ENCODE results near the gene DUSP9. TPM values are rescaled to one million over a fixed set of nuclear protein-coding genes. Genes with fewer than 3 reads are reported as not detected.

Gene DUSP9
- total RNA-seq, 1 donor from 2014 or later: 0.76 TPM

DNA sequence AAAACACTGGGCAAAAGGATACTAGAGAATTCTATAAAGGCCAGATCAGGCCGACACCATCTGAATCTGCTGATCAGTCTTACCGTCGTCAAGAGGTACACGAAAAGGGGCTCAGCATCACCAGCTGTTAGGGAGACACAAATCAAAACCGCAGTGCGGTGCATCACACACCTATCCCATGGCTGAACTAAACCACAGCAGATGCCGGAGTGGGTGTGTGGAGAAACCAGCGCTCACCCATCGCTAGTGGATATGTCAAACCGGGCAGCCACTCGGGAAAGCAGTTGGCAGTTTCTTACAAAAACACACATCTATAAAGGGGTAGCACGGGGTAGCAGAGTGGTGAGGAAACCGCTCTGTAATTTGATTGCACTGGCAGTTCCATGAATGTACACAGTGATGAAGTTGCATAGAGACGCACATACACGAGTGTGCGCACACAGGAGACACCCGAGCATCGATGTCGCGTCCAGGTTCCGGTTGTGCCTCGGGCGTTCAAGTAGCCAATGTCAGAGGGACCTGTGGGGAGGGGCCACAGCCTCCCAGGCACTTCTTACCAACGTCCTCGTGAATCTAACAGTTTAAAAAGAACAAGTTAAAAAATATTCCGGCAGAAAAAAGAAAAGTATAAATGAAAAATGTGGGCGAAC lies 24.9 kb upstream of the DUSP9 start:
- no peak for DNase-seq (ENCODE audit: extremely low read depth, low read depth, low spot score)

DNA sequence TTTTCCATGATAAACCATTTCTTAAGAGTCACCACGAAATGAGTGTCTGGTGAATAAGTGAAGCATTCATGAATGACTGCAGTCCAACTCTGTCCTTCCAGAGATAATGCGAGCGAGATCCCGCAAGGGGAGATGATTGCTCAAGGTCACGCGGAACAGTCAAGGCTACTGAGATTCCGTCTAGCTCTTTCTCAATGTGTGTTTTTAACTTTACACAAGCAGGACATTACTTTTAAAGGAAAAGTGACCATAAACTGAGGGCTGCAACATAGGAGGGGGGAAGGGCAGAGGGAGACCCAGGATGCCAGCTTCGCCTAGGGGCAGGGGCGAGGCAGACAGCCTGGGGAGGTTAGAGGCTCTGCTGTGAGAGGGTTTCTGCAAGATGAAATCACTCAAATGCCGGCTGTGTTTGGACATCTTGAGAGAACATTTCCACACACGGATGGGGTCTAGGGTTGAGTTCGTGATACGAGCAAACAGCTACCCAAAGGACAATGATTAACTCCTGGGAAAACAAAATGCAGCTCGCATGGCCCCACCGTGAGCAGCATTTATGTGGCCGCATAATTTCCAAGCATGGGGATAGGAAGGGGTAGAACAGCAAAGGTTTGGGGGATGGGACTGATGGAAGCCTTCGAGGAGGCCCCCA lies 24.2 kb upstream of the DUSP9 start:
- DNase-seq (ENCODE audit: extremely low read depth, low read depth, low spot score): no peak

DNA sequence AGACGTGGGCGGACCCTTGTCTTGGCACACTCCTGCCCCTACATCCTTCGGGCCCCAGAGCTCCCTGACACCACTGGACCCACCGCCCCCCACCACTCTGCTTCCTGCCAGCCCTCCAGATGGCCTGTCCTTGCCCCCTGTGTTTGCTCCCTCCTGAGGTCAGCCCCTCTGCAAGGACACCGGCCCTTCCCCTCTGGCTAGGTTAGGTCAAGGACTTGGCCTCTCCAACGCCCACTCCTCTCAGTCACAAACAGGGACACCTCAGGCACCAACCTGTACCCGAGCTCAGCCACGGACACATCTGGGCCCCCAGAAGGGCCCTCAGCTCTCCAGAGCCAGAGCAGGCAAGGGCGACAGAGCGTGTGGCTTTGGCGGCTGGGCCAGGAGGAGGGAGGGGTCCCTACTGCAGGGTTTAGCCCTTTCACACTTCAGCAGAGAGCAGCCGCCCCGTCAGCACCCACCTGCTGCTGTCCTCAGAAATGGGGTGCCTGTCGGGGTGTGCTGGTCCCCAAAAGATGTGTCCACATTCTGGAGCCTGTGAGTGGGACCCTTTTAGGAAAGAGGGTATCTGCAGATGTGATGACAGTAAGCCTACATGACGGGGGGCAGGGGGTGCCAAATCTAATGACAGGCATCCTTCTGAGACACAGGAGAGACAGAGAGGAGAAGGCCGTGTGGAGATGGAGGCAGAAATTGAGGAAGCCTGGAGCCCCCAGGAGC lies 23.5 kb upstream of the DUSP9 start:
- no peak for DNase-seq (ENCODE audit: extremely low read depth, low read depth, low spot score)

GRCh38 chrX:153624196-153625091 lies 22.6 kb upstream of the DUSP9 start:
- no peak for DNase-seq (ENCODE audit: extremely low read depth, low read depth, low spot score)

DNA sequence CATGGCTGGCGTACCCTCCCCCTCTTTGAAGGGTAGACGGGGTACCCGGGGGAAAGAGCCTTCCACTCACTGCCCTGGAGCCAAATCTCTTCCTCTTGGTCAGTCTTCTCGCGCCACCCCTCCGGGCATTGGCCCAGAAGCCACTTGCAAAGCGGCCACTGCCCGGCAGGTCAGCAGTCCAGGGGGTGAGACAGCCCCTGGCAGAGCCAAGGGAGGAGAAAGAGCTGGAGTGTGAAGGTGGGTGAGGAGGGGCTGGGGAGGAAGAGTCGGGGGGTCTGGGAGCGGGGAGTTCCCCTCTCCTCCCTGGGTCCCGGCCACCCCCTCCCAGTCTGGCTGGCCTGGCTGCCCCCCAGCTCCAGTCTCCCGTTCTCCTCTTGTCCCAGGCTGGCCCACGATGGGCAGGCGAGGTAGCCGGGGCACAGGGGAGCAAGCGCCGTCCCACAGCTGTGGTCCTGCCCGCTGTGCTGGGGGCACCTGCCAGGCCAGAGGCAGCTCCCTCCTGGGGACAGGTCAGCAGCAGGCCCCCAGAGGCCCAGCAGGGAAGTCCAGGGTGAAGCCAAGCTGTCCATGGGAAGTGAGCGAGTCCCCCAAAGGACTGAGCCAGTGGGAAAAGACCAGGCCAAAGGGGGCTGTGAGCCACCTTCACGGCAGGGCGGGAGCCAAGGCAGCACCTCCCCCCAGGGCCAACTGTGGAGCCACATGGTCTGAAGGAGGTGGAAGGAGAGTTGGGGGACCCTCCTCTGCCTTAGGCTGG lies 21.6 kb upstream of the DUSP9 start:
- DNase-seq (ENCODE audit: extremely low read depth, low read depth, low spot score): no peak

DNA sequence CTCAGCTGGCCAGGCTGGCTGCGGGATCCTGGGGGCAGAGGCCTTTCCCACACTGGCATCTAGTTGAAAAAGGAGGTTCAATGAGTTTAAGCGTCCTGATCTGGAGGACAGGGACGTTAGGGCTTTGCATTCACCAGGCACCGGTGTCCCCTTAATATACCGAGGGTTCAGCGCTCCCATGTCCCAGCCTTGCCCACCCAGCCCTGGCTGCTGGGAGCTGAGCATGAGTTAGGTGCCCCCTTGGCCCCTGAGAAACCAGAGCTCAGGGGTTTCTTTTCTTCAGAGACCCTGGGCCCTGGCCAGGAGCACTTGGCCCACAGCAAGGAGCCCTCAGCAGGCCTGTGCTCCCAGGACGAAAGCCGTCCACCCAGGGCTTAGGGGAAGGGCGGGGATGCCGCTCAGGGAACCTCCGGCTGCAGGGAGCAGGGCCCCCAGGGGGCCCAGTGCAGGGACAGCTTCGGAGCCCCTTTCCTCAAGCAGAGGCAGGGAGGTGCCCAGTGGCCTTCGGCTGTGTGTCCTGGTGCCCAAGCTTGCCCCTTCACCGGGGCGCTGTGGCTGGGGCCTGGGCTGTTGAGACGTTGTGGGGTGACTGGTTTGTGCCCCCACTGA lies 20.9 kb upstream of the DUSP9 start:
- DNase-seq (ENCODE audit: extremely low read depth, low read depth, low spot score): no peak

DNA sequence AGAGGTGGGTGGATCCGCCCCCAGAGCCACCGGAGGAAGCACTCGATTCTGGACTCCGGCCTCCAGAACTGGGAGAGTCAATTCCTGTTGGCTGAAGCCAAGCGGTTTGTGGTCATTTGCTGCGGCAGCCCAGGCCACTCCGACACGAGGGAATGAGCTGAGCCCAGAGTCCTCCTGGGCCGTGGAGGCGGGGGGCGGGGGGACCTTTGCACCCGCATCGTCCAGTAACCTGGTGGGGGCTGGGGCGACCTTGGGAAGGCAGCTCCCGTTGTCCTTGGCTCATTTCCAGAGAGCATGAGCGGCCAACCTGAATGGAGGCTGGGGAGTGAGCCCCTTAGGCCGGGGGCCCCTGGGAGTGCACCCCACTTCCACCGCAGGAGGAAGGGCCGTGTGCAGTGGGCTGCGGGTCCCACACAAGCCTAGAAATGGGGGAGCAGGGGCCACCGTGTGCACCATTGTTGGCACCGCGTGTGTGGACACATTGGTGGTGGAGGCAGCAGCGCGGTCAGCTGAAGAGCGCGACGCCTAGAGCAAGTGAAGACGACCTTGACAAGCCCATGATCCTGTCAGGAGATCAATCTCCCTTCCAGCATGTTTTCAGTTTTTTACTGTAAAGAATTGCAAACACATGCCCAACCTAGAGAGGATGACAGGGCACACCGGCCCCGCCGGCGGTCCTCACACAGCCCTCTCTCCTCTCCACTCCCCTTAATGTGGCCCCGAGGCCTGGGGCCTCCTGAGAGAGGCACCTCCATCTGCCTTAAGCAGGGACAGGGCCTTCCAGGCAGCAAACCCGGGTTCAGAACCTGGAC lies 19.9 kb upstream of the DUSP9 start:
- no peak for DNase-seq (ENCODE audit: extremely low read depth, low read depth, low spot score)

- DNase-seq (ENCODE audit: extremely low read depth, low read depth, low spot score): no peak
These were observed 19.3 kb upstream of the DUSP9 start for GRCh38 chrX:153627675-153628111.

DNA sequence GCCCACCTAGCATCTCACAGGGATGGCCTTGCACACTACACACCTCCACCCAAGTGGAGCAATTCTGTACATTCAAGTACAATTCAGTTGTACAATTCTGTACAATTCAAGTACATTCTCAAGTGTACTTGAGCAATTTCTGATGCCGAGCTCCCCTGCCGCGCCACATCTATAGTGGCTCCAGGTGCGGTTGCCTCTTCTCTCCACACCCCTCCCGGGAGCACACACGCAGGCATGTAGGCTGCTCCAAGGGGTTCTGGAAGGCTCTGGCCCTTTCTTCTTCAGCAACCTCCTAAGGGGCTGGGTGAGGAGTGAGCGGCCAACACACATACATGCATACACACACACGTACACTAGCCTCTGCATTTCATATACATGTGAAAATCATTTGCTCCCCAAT lies 18.9 kb upstream of the DUSP9 start:
- no peak for DNase-seq (ENCODE audit: extremely low read depth, low read depth, low spot score)

- no peak for DNase-seq (ENCODE audit: extremely low read depth, low read depth, low spot score)
These were observed 18.3 kb upstream of the DUSP9 start for GRCh38 chrX:153628665-153629064.

DNA sequence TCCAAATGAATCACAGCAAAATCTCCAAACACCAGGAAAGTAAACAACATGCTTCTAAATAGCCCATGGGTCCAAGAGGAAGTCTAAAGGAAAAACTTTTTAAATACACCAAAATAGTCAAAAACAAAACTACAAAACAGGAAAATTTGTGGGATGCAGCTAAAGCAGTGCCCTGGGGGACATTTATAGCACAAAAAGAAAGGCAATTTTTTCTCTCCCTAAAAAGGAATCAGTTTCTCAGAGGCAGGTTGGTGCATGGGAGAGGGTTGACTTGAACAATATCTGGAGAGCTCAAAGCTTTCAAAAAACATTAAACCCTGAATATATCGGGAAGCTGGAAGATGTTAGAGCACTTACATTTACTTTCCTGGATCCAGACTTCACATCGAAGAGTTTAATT lies 15.7 kb upstream of the DUSP9 start:
- DNase-seq (ENCODE audit: extremely low read depth, low read depth, low spot score): no peak

- DNase-seq (ENCODE audit: extremely low read depth, low read depth, low spot score): no peak
These were observed 15.0 kb upstream of the DUSP9 start for GRCh38 chrX:153631907-153632594.

- DNase-seq (ENCODE audit: extremely low read depth, low read depth, low spot score): no peak
These were observed 14.4 kb upstream of the DUSP9 start for GRCh38 chrX:153632595-153632946.

GRCh38 chrX:153633048-153633447 lies 14.0 kb upstream of the DUSP9 start:
- DNase-seq (ENCODE audit: extremely low read depth, low read depth, low spot score): no peak

GRCh38 chrX:153633607-153634180 lies 13.3 kb upstream of the DUSP9 start:
- DNase-seq (ENCODE audit: extremely low read depth, low read depth, low spot score): no peak

DNA sequence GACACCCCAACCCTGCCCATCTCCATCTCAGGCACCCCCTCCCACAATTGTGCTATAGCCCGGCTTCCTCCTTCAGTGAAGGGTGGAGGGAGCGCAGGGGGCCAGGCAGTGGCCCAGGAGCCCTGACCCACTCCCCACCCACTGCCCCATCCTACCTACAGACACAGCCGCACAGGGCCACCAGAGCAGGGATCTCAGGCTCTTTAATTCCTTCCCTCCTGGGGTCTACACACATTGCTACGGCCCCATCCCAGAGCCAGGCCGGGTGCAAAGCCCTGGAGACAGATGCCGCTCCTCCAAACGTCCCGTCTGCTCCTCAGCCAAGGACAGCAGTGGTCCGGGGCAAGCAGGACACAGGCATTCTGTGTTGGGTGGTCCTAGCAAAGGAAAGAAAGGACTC lies 12.8 kb upstream of the DUSP9 start:
- no peak for DNase-seq (ENCODE audit: extremely low read depth, low read depth, low spot score)

DNA sequence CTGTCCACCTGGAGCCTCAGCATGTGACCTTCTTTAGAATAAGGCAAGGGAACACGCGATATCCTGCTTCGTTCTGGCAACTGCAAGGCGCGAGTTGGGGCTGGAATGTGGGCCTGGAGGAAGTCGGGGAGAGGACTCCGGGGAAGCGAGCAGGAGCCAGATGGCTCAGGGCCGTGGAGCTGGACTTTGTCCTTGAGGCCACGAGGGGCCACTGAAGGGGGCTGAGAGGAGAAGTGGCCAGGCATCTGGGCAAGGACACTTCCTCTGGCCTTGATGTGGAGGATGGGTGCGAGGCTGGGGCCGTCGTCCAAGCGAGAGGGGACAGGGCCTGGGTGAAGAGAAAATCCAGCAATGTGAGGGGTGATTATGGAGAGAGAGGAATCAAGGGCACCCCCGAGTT lies 12.2 kb upstream of the DUSP9 start:
- no peak for DNase-seq (ENCODE audit: extremely low read depth, low read depth, low spot score)

DNA sequence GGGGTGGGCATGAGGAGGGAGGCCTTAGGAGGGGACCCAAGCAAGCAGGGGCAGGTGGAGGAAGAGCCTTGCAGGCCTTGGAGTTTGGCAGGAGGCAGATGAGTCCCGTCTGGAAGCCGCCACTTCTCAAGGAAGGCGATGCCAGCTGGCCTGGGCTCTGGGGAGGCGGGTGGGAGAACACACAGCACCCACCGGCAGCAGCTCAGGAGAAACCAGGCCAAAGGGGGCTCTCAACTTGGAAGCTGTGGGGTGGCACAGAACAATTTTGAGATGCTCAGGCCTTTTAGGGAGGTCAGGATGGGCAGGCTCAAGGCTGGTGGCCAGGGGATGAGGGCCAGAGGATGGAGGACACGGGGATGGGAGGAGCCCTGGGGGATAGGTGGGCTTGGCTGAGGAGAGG lies 11.6 kb upstream of the DUSP9 start:
- DNase-seq (ENCODE audit: extremely low read depth, low read depth, low spot score): no peak

Data from glomerular endothelial cell (primary cell).